ENCODE data around the gene WASHC2A.
"Not testable (repeated sequence)": the region's sequence is repeated elsewhere in the genome, so short reads cannot be mapped to it uniquely, and the experiment has no call there.

Gene WASHC2A

GRCh38 chr10:50157868-50158267 is 90.1 kb downstream of the WASHC2A start:
- not testable (repeated sequence) for DNase-seq (ENCODE audit: low spot score)

- DNase-seq (ENCODE audit: low spot score), result not testable (repeated sequence)
Observed at GRCh38 chr10:50159856-50160255, 92.1 kb downstream of the WASHC2A start.

- DNase-seq (ENCODE audit: low spot score), result not testable (repeated sequence)
Observed at GRCh38 chr10:50165038-50165437, 97.3 kb downstream of the WASHC2A start.

GRCh38 chr10:50167833-50168232 is 100.1 kb downstream of the WASHC2A start:
- not testable (repeated sequence) for DNase-seq (ENCODE audit: low spot score)

- not testable (repeated sequence) for DNase-seq (ENCODE audit: low spot score)
Observed at GRCh38 chr10:50169506-50169905, 101.8 kb downstream of the WASHC2A start.

GRCh38 chr10:50174788-50175525 is 107.2 kb downstream of the WASHC2A start:
- not testable (repeated sequence) for DNase-seq (ENCODE audit: low spot score)
